ENCODE results near the gene DENND2A. TPM values are rescaled to one million over a fixed set of nuclear protein-coding genes. Genes with fewer than 3 reads are reported as not detected.

Gene DENND2A
- total RNA-seq, 1 donor from 2014 or later: 25.4 TPM

- no peak for DNase-seq (ENCODE audit: extremely low spot score, unreplicated experiment)
- Mint-ChIP-seq H3K27ac (peak overlapping the region; percentile 88), H3K4me3 (no peak overlapping the region), H3K36me3 (no peaks in the 10 kb centered on the region), H3K9me3 (no peaks in the 10 kb centered on the region), H3K27me3 (no peaks in the 10 kb centered on the region), H3K4me1 (ENCODE audit: unreplicated experiment) (peaks cover 5% of the 10 kb centered on the region)
- TF ChIP-seq, protein P1, sequence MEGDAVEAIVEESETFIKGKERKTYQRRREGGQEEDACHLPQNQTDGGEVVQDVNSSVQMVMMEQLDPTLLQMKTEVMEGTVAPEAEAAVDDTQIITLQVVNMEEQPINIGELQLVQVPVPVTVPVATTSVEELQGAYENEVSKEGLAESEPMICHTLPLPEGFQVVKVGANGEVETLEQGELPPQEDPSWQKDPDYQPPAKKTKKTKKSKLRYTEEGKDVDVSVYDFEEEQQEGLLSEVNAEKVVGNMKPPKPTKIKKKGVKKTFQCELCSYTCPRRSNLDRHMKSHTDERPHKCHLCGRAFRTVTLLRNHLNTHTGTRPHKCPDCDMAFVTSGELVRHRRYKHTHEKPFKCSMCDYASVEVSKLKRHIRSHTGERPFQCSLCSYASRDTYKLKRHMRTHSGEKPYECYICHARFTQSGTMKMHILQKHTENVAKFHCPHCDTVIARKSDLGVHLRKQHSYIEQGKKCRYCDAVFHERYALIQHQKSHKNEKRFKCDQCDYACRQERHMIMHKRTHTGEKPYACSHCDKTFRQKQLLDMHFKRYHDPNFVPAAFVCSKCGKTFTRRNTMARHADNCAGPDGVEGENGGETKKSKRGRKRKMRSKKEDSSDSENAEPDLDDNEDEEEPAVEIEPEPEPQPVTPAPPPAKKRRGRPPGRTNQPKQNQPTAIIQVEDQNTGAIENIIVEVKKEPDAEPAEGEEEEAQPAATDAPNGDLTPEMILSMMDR (conservative IDR thresholded peaks at IDR 0.05): no peak
Observed at GRCh38 chr7:140617081-140617480, 23.5 kb downstream of the DENND2A start.

DNA sequence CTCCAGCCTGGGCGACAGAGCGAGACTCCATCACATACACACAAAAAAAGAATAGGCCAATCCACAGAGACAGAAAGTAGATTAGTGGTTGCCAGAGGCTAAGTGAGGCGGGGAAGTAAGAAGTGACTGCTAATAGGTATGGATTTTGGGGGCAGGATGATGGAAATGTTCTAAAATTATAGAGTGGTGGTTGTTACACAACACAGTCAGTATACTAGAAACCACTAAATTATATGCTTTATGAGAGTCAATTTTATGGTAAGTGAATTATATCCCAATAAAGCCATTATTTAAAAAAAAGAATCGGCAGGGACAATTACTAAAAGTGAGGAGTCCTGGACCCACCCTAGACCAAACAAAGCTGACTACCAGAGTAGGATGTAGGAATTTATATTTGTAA lies 24.3 kb downstream of the DENND2A start:
- no peaks in the 10 kb centered on the region for H3K36me3 Mint-ChIP-seq
- DNase-seq (ENCODE audit: extremely low spot score, unreplicated experiment): no peak
- no peaks in the 10 kb centered on the region for H3K27me3 Mint-ChIP-seq

GRCh38 chr7:140611641-140612040 lies 29.0 kb downstream of the DENND2A start:
- no peak for DNase-seq (ENCODE audit: extremely low spot score, unreplicated experiment)
- Mint-ChIP-seq H3K9me3 (no peaks in the 10 kb centered on the region), H3K27me3 (no peaks in the 10 kb centered on the region), H3K36me3 (no peaks in the 10 kb centered on the region), H3K4me3 (no peak overlapping the region), H3K27ac (no peak overlapping the region), H3K4me1 (ENCODE audit: unreplicated experiment) (peaks cover 8% of the 10 kb centered on the region)
- TF ChIP-seq, protein P1 (conservative IDR thresholded peaks at IDR 0.05): no peak

More for the DNA sequence above, 24.3 kb downstream of the DENND2A start:
- TF ChIP-seq, protein P1 (conservative IDR thresholded peaks at IDR 0.05): no peak
- no peak overlapping the region for H3K27ac Mint-ChIP-seq
- peaks cover 4% of the 10 kb centered on the region for H3K4me1 Mint-ChIP-seq (ENCODE audit: unreplicated experiment)
- no peak overlapping the region for H3K4me3 Mint-ChIP-seq
- no peaks in the 10 kb centered on the region for H3K9me3 Mint-ChIP-seq

- no peak overlapping the region for H3K27ac Mint-ChIP-seq
- H3K4me3 Mint-ChIP-seq: no peak overlapping the region
- peaks cover 10% of the 10 kb centered on the region for H3K4me1 Mint-ChIP-seq (ENCODE audit: unreplicated experiment)
- no peaks in the 10 kb centered on the region for H3K9me3 Mint-ChIP-seq
- DNase-seq (ENCODE audit: extremely low spot score, unreplicated experiment): no peak
- no peaks in the 10 kb centered on the region for H3K27me3 Mint-ChIP-seq
- no peaks in the 10 kb centered on the region for H3K36me3 Mint-ChIP-seq
- TF ChIP-seq, protein P1 (conservative IDR thresholded peaks at IDR 0.05): no peak
Observed at GRCh38 chr7:140610204-140611165, 30.1 kb downstream of the DENND2A start.

- H3K4me3 Mint-ChIP-seq: no peak overlapping the region
- H3K4me1 Mint-ChIP-seq (ENCODE audit: unreplicated experiment): peaks cover 17% of the 10 kb centered on the region
- H3K27ac Mint-ChIP-seq: no peak overlapping the region
- H3K9me3 Mint-ChIP-seq: no peaks in the 10 kb centered on the region
- no peaks in the 10 kb centered on the region for H3K36me3 Mint-ChIP-seq
- TF ChIP-seq, protein P1 (conservative IDR thresholded peaks at IDR 0.05): no peak
- DNase-seq (ENCODE audit: extremely low spot score, unreplicated experiment): no peak
- no peaks in the 10 kb centered on the region for H3K27me3 Mint-ChIP-seq
Observed at GRCh38 chr7:140609646-140610045, 31.0 kb downstream of the DENND2A start.
